Mucosa of stomach (tissue), 1 donor: ENCODE data around the gene KIF5C.

Experiments
- H3K27me3 ChIP-seq: one replicate; pipeline ENCODE4 v1.7.0; 2013; ENCODE audit warnings: mild to moderate bottlenecking, low read length; ENCODE audit not compliant: control insufficient read depth, insufficient read depth
- H3K36me3 ChIP-seq: one replicate; pipeline ENCODE4 v1.7.0; 2013; ENCODE audit warnings: low read length; ENCODE audit not compliant: control insufficient read depth, insufficient read depth
- H3K4me1 ChIP-seq: one replicate; pipeline ENCODE4 v1.7.0; 2013; ENCODE audit warnings: mild to moderate bottlenecking, low read length; ENCODE audit not compliant: control insufficient read depth, insufficient read depth
- H3K4me3 ChIP-seq: one replicate; pipeline ENCODE4 v1.7.0; 2013; ENCODE audit warnings: low read length
- H3K9ac ChIP-seq: one replicate; pipeline ENCODE4 v1.7.0; 2013; ENCODE audit warnings: mild to moderate bottlenecking, low read length, moderate library complexity
- H3K9me3 ChIP-seq: one replicate; pipeline ENCODE4 v1.7.0; 2013; ENCODE audit warnings: mild to moderate bottlenecking, low read length, moderate library complexity; ENCODE audit not compliant: control insufficient read depth
- donor health status: Pancreatic carcinoma.

KIF5C gene

DNA sequence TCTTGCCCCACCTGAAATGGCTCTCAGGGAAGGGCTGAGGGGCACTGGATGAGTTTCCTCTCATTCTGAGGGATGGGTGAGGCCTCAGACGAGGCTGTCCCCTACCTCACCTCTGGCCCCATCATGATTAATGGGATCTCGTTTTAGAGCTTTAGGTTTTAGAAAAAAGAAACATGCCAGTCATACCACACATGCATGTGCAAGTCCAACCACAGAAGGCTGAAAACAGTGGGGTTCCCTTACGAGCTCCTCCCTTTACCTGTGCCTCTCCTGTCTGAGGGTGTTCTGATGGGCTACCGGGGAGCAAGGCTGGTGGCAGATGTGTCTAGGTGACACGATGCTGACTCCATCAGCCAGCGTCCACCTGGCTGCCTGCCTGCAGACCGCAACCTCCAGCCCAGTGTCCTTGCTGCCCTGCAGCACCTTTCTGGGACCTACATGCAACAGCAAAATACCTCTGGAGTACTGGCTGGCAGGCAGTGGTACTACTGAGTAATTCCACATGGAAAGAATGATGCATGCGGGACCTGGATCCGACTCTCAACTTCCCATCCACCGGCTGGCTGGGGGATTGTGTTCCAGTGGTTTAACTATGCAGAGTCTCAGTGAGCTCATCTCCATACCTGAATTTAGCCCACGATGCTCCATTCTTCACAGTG, 154.4 kb downstream of the KIF5C start:
- Histone ChIP-seq H3K27me3 (no peaks in the 10 kb centered on the region), H3K4me3 (no peak overlapping the region), H3K9ac (no peak overlapping the region), H3K9me3 (no peaks in the 10 kb centered on the region), H3K4me1 (peaks cover 19% of the 10 kb centered on the region), H3K36me3 (no peaks in the 10 kb centered on the region)

DNA sequence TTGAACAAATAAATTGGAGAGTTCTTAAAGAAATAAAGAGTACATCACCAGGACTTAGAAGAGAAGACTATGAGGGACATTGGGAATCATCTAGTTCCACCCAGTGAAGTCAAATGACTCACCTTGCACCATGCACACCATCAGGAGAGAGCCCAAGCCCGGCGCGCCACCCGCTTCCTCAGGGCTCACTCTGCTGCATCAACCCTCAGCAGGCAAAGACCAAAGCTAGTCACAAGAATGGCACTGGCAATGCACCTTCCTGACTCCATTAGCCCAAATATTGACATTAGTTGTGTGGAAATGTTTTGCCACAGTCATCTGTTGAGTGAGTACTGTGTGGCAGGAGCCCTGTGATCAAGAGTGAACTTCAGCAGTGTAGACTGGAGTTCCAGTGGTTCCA, 156.4 kb downstream of the KIF5C start:
- no peaks in the 10 kb centered on the region for H3K9me3 ChIP-seq
- H3K4me3 ChIP-seq = no peak overlapping the region
- peaks cover 17% of the 10 kb centered on the region for H3K4me1 ChIP-seq
- no peak overlapping the region for H3K9ac ChIP-seq
- H3K36me3 ChIP-seq = no peaks in the 10 kb centered on the region
- H3K27me3 ChIP-seq = no peaks in the 10 kb centered on the region

DNA sequence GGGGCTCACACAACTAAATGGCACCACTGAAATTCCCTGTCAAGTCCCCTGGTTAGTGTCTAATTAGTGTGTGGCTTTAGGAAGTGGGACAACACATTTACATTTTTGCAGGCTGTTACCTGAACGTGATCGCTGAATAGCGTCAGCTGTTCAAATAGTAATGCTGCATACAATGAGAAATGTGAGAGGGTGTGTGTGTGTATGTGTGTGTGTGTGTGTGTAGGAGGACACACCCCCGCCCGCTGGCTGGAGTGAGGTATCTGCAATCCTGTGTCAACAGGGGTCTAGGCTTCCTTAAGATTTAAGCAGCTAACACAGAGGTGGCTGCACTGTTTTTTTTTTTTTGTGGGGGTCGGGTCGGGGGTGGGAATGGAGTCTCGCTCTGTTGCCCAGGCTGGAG, 158.7 kb downstream of the KIF5C start:
- no peaks in the 10 kb centered on the region for H3K27me3 ChIP-seq
- no peak overlapping the region for H3K4me3 ChIP-seq
- H3K9me3 ChIP-seq = no peaks in the 10 kb centered on the region
- no peak overlapping the region for H3K9ac ChIP-seq
- H3K4me1 ChIP-seq = peaks cover 33% of the 10 kb centered on the region
- H3K36me3 ChIP-seq = no peaks in the 10 kb centered on the region

DNA sequence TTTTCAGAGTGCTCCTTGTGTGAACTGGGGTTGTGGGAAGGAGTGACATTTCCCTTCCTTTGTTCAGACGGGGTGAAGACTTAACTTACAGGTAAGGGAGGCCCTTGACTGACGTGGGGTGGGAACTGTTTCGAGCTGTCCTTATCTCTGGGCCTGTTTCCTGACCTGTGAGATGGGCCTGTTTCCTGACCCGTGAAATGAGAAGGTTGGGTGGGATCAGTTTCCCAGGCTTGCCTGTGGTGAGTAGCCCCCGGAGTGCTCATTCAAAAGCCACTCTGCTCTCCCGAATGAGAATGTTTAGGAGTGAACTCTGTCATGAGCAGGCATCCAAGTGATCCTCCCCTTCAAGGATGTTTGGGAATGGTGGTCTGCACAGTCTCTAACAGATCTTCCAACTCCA, 159.4 kb downstream of the KIF5C start:
- no peaks in the 10 kb centered on the region for H3K36me3 ChIP-seq
- H3K4me1 ChIP-seq = peaks cover 33% of the 10 kb centered on the region
- H3K27me3 ChIP-seq = no peaks in the 10 kb centered on the region
- no peak overlapping the region for H3K4me3 ChIP-seq
- no peak overlapping the region for H3K9ac ChIP-seq
- no peaks in the 10 kb centered on the region for H3K9me3 ChIP-seq

DNA sequence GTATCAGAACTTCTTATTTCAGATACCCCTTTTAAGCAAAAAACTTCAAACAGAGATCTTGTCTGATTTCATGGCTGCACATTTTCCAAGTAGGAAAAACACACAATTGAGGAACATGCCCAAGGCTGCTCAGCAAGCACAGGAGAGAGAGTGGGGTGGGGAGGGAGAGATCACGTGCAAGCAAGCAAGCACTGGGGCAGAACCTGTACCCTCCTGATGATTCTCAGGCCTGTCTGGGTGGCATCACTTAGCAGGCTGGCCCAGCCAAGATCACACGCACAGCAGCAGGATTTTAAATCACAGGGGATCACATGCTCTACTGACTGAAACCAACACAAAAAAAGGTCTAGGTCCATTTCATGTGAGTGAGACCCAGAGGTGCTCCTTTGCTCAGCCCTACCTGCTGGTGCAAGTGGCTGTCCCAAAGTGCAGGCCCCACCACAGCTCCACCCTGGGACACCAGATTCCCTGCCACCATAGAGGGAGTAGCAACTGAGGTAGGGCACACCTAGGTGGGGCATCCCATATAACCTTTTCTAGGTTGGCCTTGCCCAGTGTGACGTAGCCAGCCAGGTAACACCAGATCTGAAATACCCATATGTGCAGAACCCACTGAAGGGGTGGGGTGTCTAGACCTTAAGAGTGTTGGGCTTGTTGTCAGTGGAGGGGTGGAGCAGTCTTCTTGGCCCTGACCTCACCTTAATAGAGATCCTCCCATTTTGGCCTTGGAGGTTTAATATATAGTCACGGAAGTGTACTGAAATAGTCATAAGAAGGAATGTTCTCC, 161.7 kb downstream of the KIF5C start:
- Histone ChIP-seq H3K9ac (no peak overlapping the region), H3K4me1 (peaks cover 33% of the 10 kb centered on the region), H3K27me3 (no peaks in the 10 kb centered on the region), H3K9me3 (no peaks in the 10 kb centered on the region), H3K36me3 (no peaks in the 10 kb centered on the region), H3K4me3 (no peak overlapping the region)

DNA sequence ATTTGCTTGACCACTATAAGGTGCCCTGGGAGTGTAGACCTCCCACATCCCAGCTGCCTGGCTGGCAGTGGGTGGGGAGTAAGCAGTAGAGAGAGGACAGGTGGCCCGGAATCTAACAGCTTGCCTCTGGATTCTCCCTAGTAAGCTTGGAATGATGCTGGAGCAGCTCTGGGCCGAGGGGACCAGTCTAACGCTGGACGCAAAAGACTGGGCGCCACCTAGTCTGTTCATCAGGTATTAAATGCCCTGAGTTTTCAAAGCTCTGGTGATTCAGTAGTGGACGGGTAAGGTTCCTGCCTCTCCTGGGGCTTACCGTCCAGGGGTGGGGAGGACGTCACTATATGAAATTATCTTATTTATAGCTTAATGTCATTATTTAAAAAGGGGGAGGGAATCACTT, 162.8 kb downstream of the KIF5C start:
- Histone ChIP-seq H3K9ac (peak overlapping the region; percentile 75), H3K4me1 (peaks cover 33% of the 10 kb centered on the region), H3K9me3 (no peaks in the 10 kb centered on the region), H3K36me3 (no peaks in the 10 kb centered on the region), H3K4me3 (no peak overlapping the region), H3K27me3 (no peaks in the 10 kb centered on the region)

DNA sequence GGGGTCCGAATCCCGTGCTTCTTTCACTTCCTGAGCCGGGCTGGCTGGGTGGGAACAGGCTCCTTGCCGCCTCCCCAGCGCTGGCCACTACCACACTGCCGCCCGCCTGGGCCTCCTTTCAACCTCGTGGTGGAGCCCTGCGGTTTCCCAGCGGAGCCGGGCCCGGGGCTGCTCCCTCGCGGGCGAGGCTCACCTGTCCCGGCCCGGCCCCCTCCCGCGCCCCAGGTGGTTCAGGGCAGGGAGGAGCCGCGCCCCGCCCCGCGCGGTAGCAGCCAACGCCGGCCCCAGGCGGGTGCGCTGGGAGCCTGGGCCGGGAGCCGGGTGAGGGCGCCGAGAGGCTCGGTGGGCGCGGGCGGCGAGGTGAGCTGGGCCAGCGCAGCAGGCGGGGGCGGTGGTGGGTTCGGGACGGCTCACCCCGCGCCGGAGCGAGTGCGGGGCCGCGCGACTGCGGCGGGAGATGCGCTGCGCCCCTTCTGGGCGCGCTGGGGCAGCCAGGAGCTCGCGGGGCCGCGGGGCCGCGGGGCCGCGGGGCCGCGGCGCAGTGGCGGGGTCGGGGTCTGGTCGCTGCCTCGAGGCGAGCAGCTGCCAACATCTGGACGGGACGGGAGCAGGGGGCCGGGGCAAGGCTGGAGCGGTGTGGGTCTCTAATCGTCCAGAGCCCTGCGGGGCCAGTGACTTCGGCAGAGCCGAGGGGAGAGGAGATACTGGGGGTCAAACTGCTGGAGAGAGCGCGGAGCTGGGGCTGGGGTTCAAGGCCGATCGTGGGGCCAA, 163.6 kb downstream of the KIF5C start, which contains the start of gene LYPD6B:
Gene LYPD6B, plus strand, starts transcription at position 258 of the 771 bp plus-strand sequence. CDS start 92,250 bp downstream, outside the sequence.
- peak within 1 kb of the TSS; percentile 54 for H3K4me3 ChIP-seq
- no peaks in the 10 kb centered on the region for H3K9me3 ChIP-seq
- peak within 1 kb of the TSS; percentile 75 for H3K9ac ChIP-seq
- H3K4me1 ChIP-seq = peaks cover 27% of the 10 kb centered on the region
- H3K27me3 ChIP-seq = no peaks in the 10 kb centered on the region
- H3K36me3 ChIP-seq = no peaks in the 10 kb centered on the region

DNA sequence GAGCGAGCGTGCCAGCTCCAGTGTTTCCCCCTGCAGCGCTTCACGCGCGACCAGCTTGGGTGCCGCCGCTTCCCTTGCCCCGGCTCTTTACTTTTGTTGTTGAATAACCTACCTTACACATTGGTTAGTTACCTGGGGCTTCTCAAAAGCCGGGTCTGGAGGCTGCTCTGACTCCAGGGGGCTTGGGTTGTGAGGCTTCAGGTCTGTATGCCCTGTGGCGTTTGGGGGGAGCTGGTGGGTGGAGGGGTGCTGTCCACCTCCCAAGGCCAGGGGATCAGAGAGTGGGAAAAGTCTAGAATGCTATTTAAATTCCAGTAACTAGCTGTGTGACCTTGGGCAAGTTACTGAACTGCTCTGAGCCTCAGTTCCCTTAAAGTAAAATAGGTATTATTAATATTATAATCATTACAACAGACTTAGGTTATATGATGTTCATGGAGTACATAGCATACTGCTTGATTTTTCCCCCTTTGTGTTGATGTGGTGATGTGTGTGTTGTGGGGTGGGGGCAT, 164.2 kb downstream of the KIF5C start:
- no peaks in the 10 kb centered on the region for H3K9me3 ChIP-seq
- no peaks in the 10 kb centered on the region for H3K36me3 ChIP-seq
- H3K4me1 ChIP-seq = peaks cover 20% of the 10 kb centered on the region
- H3K27me3 ChIP-seq = no peaks in the 10 kb centered on the region
- peak overlapping the region; percentile 75 for H3K9ac ChIP-seq
- peak overlapping the region; percentile 54 for H3K4me3 ChIP-seq

DNA sequence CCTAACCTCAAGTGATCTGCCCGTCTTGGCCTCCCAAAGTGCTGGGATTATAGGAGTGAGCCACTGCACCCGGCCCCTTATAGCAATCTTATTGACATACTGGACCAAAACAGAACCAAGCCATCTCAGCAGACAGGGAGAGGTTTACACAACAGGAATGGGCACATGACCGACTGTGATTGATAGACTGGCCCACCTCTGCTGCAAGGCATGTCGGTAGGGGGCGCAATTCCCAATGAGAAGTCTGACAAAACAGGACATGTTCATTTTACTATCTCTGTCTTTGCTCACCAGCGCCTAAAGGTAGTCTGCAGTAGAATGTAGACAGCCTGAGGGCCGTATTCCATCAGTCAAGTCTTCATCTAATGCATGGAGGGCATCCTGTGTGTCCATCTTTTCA, 165.4 kb downstream of the KIF5C start:
- no peaks in the 10 kb centered on the region for H3K36me3 ChIP-seq
- H3K9ac ChIP-seq = no peak overlapping the region
- no peak overlapping the region for H3K4me3 ChIP-seq
- no peaks in the 10 kb centered on the region for H3K9me3 ChIP-seq
- no peaks in the 10 kb centered on the region for H3K27me3 ChIP-seq
- H3K4me1 ChIP-seq = peaks cover 17% of the 10 kb centered on the region

DNA sequence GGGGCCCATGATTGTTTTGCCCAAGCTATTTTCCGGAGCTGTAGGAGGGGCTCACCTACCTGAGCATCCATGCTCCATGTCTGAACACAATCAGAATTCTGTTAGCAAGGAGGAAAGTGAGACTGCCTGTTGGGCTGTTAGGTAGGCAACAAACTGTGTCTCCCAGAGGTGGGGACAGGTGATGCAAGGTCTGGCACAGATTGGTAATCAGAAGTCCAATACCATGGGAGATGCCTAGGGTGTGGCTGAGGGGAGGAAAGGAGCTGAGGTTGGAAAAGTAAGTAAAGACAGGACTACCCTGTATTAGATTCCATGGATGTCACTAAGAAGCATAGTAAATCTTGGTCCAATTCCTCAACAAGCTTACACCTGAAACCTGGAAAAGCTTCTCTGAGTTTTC, 166.5 kb downstream of the KIF5C start:
- no peaks in the 10 kb centered on the region for H3K36me3 ChIP-seq
- no peak overlapping the region for H3K4me3 ChIP-seq
- H3K4me1 ChIP-seq = peaks cover 15% of the 10 kb centered on the region
- H3K9me3 ChIP-seq = no peaks in the 10 kb centered on the region
- H3K9ac ChIP-seq = no peak overlapping the region
- H3K27me3 ChIP-seq = no peaks in the 10 kb centered on the region

DNA sequence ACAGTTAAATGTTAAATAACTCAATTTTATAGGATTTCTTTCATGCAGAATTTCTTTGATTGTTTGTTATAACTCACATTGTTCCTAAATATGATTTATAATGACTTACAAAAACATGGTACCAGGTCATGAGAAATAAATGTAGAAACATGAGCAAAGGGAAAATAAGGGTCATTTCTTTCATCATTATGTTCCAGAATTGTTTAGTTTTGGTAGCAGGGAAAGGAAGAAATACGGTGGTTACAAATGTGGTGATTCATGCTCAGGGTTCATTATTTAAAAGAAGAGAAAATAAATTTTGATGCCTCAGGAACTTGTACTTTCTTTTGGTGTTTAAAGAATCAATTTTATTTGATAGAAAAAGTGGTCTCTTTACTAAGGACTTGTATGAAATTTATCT, 167.9 kb downstream of the KIF5C start:
- no peaks in the 10 kb centered on the region for H3K9me3 ChIP-seq
- no peak overlapping the region for H3K4me3 ChIP-seq
- no peaks in the 10 kb centered on the region for H3K36me3 ChIP-seq
- H3K9ac ChIP-seq = no peak overlapping the region
- H3K4me1 ChIP-seq = peaks cover under 1% of the 10 kb centered on the region
- no peaks in the 10 kb centered on the region for H3K27me3 ChIP-seq

DNA sequence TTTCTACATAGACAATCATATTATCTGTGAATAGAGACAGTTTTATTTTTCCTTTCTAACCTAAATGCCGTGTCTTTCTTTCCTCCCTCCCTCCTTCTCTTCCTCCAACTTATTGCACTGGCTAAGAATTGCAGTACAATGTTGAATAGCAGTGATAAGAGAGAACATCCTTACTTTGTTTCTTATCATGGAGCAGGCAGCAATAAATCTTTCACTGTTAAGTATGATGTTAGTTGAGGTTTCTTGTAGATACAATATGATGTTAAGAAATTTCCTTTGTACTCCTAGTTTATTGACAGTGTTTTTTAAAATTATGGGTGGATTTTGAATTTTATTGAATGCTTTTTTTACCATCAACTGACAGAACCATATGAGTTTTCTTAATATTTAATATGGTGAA, 169.5 kb downstream of the KIF5C start:
- Histone ChIP-seq H3K36me3 (no peaks in the 10 kb centered on the region), H3K9ac (no peak overlapping the region), H3K4me3 (no peak overlapping the region), H3K9me3 (no peaks in the 10 kb centered on the region), H3K27me3 (no peaks in the 10 kb centered on the region), H3K4me1 (no peaks in the 10 kb centered on the region)
